GM19035 (cell line): ENCODE results near the gene ATP5MG.
"Not testable (repeated sequence)": the region's sequence is repeated elsewhere in the genome, so short reads cannot be mapped to it uniquely, and the experiment has no call there.

Experiments used
- ATAC-seq: cut with Tn5 transposase; IDR thresholded peaks from one replicate; pipeline ENCODE4 v1.9.1; 2021; ENCODE audit not compliant: unreplicated experiment

ATP5MG gene

DNA sequence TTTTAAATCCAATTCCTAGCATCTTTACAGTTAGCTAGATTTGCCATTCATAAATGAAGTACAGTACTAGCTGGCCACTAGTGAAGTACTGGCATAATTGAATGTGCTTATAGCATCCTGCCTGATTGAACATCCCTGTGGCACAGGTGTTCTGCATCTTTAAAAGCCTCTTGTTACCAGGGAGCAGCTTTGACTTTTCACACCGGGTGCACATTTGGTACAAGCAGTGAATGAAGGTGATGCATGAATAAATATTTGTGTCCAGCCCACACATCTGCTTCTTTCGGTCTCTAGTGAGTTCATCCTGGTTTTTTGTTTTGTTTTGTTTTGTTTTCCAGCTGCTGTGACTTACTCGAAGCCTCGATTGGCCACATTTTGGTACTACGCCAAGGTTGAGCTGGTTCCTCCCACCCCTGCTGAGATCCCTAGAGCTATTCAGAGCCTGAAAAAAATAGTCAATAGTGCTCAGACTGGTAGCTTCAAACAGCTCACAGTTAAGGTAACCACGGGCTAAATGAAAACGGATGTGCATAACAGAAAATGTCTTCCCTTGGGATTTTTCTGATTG, 5.3 kb downstream of the ATP5MG start:
- no peak for ATAC-seq

DNA sequence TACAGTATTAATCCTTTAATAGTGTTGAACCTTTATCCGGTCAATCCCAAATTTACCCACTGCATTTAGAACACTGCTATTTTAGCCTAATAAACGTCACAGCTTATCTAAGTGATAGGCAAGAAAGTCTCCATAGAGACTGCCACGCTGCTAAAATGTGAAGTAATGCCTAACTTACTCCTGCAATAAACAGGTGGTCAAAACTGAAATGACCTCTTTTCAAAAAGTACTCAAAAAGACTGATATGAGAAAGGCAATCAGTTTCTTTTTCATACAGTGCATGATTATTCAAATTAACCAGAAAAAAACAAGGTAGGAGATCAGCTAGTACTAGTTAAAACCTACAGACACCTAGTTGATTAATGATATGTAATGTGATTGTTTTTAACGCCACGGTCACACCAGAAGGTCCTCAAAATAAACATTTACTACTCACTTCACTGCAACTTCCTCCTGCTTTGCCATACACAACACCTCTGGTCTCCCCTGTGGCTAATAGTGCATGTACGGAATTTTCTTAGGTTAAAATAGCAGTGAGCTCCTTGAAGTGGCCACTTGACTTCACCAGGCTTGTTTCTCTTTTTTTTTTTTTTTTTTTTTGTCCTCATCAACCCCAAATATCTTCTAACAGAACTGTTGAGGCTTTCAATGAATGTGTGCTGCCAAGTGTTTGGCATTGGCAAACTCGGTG, 8.8 kb downstream of the ATP5MG start:
- ATAC-seq: peak; percentile 49

DNA sequence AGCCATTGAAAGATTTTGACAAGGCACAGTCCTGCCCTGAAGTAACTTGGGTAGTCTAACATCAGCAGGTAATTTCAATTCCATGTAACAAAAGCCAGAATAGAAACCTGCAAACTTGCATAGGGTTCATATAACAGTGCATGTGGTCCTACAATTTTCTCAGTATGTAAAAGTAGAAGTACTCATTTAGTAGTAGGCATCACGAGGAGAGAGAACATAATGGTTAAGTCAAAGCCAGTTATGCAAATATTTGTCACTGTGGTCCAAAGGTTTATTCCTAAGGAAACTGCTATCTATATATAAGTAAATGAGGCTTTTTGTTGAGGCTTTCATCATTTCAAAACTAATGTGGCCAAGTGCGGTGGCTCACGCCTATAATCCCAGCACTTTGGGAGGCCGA, 10.1 kb downstream of the ATP5MG start:
- no peak for ATAC-seq

DNA sequence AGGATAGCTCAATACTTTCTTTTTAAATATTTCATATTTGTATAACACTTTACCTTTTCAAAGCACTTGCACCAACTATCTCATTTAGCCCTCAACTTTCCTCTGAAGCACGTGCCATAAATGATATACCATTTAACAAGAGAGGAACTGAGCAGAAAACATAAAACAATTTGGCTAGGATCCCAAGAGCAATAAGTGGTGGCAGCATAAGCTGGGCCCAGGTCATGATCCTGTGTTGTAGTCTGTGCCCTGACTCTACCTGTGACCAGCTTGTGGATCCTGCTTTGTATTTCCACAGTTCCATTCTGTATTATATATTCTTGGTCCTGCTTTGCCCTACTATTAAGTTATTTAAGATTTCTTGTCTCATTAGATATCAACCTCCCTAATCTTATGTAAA, 11.5 kb downstream of the ATP5MG start:
- ATAC-seq: no peak

DNA sequence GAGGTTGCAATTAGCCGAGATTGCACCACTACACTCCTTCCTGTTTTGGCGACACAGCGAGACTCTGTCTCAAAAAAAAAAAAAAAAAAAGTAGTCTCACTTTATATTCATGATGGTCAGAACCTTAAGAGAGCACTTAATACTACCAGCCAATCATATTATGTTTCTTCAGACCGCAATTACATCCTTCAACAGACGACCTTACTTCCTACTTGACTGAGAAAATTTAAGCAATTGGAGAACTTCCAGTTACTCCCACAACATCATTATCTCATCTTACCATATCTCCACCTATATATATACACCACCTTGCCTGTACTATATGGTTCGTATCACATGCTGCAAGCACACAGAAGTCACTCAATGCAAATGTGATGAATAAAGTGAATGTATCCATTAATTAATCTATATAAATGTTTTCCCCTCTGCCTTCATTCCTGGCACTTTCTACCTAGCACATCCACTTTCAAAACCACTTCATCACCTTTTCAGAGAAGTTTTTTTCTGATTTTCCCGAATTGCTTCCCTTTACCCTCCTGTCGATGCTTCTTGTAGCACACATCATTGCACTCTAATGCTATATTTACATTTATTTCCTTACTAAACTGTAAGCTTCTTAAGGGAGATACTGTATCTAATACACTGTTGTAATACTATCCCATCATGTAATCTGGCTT, 13.8 kb downstream of the ATP5MG start:
- ATAC-seq: no peak

DNA sequence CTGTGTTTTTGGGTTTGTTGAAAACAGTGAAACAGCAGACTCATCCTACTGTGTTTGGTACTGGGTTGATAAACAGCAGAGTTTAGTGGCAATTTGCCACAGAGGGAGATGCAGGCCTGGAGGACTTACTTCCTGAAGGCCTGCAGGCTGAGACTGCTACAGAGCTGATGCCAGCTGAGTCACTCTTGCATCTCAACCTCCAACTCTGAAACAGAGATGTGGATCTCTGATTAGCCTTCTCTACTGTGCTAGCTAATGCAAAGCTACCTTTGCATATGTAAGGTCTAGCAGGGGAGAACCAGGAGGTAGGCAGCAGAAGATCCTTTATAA, 14.3 kb downstream of the ATP5MG start:
- no peak for ATAC-seq

DNA sequence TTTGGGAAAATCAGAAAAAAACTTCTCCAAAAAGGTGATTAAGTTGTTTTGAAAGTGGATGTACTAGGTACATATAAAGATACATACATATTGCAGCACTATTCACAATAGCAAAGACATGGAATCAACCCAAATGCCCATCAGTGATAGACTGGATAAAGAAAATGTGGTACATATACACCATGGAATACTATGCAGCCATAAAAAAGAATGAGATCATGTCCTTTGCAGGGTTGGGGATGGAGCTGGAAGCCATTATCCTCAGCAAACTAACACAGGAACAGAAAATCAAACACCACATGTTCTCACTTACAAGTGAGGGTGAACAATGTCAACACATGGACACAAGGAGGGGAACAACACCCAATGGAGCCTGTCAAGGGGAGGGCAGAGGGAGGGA, 15.5 kb downstream of the ATP5MG start:
- ATAC-seq: not testable (repeated sequence)

DNA sequence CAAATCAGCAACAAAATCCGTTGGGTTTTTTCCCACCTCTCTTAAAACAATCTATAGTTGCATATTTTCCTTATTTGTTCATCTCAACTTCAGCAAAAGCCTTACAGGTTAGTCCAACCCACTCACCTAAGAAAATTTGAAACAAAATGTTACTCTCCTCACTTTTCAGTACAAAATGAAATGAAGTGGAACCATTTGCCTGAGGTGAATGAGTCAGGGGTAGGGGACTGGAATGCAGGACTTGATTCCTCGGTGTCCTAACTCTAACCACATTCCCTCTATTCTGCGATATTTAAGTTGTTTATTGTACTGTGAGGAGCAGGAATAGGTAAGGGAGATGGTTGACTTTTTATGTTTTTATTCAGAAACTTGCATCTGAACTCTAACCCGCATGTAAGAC, 16.4 kb downstream of the ATP5MG start:
- ATAC-seq: no peak

DNA sequence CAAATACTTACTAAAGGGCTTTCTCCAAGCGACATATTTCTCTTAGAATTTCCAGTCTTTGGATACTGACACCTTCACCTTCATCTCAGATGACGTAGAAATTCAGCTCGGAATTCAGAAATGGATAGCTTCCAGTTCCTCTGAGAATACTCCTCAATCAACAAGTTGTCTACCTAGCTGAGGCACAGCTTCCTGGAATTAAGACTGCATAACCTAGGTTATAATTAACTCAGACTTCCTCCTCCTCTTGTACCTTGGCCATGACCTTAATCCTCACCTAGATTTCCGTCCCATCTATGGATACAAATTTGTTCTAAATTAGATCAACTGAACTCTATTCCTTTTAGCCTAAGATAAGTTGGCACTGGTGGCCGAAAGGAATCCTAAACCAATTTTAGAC, 17.4 kb downstream of the ATP5MG start:
- no peak for ATAC-seq

DNA sequence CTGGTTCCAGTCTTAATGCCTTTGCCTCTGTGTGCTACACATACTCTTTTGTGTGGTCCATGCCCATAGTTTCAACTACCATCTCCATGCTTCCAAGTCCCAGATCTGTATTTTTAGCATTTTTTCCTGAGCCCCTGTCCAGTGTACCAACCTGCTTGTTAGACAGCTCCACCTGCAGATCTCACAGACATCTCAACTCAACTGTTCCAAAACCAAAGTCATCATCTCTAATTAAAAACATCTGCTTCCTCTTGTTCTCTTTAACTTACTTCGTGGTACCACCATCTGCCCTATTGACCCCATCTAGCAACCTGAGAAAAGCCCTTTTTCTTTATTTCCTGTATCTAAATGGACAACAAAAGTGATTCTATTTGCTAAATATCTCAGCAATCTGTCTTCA, 26.3 kb downstream of the ATP5MG start:
- ATAC-seq: no peak

DNA sequence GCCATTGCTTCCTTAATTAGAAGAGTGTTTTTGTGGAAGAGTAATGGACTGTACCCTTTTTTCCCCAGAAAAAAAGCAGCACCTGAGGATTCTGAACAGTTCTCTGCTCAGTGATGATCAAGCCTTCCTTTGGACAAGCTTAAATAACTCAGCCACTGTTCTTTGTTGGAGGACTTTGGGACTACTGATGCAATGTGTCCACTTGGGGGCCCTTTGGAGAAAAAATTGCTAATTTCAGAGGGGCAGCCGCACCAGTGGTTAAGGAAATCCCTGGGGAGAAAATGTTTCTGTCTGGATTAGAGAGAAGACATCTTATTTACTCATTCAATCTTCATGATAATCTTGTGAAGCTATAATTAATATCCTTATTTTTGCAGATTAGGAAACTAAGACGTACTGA, 29.6 kb downstream of the ATP5MG start:
- no peak for ATAC-seq

DNA sequence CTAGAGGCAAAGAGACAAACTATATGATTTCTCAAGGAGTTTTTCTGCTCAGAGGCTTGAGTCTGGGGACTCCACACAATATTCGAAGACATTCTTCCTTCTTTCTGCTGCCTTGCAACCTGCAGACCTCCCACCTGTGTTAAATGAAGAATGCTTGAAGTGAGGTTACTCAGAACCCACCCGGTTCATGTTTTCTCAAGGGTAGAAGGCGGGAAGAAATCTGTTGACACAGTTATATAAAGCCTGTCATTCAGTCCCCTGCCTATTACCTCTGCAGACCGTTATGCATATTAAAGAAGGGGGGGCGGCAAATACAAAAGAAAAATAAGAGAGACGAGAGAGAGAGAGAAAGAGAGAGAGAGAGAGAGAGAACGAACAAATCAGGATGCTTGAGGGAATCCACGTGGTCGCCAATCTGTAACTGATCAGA, 32.7 kb downstream of the ATP5MG start:
- ATAC-seq: no peak

DNA sequence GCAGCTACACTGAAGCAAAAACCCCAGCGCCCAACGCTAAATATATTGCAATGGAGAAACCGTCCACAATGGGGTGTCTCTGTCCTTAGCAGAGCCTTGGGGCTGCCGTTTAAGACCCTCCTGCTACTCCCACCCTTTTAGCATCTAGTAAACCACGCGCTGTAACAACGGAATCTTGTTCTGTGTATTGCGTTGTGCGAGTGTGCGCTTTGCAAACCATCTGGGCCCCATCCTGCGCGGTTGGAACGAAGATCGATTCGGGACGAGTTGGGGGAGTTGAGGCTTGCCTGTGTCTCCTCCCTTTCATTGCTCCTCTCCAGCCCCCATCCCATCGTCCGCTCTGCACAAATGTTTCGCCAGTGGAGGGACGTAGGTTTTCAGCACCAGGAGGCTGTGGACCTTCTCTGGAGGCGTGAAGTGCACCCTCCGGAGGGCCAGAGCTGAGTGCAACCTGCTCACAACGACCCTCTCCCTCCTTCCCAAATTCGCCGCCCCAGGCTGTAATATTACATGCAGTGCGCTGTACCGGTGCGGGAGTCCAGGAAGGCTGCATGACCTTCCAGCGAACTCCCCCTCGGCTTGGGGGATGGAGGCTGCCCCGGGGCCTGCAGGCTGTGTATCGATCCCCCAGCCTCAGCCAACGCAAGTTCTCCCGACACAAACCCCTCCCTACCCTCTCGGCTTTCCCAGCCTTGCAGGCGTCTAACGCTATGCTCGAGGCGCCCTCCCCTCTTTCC, 33.3 kb downstream of the ATP5MG start:
- no peak for ATAC-seq

DNA sequence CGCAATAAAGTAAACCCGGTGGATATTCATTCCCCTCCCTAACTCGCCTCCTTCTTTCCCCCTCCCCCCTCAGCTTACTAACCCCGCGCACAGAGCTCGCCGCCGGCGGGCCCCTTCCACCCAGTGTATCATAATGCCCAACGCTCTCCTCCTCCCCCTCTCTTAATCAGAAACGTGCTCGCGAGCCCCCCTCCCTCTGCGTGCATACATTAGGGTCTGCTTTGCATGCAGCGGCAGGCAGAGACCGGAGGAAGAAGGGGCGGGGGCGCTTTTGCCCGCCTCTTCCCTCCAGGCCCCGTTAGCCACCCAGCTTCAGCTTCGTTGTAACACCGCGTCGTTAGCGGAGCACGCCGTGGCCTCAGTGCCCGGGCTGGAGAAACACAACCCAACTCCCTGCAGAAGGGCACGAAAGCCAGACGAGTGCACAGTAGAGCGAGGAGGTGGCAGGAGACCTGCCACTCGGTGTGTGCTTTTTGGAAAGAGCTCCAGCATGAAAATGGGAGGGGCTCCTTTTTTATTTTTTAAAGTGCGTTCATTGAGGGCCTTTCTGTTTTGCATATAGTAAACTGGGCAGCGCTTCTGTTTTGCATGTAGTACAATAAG, 34.0 kb downstream of the ATP5MG start:
- ATAC-seq: peak; percentile 22

DNA sequence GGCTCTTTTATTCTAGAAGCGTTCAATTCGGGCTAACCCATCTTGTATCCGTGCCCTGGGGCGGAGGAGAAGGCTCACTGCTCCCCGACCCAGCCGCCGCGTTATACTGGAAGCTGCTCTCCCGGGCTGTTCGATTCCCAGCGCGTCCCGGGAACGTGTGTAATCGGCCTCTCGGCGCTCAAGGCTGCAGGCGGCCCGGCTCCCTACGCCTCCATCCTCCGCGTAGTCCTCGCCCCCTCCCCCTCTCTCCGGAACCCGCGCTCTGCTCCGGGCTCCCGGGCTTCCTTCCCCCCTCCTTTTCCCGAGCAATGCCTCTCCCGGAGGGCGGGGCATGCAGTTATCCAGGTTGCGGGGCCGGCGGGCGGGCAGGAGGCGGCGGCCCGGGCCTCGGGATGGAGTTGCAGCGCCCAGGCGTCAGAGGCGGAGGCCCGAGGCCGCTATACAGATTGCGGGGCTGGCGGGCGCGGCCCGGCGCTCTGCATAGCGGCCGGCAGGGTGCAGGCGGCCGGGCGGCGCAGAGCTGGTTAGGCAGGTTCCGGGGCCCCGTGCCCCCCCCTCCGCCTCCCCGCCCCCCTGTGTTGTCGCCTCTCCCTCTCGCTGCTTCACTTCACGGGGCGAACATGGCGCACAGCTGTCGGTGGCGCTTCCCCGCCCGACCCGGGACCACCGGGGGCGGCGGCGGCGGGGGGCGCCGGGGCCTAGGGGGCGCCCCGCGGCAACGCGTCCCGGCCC, 34.7 kb downstream of the ATP5MG start, which contains the start of gene KMT2A:
TSS of gene KMT2A (plus strand) at position 600 of the 732 bp plus-strand sequence. CDS start at position 621, 21 bp downstream.
- peak; percentile 65 for ATAC-seq

DNA sequence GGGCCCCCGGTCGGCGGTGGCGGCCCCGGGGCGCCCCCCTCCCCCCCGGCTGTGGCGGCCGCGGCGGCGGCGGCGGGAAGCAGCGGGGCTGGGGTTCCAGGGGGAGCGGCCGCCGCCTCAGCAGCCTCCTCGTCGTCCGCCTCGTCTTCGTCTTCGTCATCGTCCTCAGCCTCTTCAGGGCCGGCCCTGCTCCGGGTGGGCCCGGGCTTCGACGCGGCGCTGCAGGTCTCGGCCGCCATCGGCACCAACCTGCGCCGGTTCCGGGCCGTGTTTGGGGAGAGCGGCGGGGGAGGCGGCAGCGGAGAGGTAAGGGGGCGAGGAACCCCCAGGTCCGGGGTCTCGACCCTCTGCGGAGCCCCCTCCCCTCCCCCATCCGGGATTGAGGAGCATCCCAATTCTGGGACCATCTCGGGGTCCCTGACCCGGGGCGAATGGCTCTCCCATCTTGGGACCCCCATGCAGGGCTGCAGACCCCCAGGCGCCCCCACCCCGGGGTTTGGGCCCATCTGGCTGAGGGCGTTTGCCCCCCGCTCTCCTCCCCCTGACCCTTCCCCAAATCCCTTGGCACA, 35.3 kb downstream of the ATP5MG start:
- peak; percentile 18 for ATAC-seq

DNA sequence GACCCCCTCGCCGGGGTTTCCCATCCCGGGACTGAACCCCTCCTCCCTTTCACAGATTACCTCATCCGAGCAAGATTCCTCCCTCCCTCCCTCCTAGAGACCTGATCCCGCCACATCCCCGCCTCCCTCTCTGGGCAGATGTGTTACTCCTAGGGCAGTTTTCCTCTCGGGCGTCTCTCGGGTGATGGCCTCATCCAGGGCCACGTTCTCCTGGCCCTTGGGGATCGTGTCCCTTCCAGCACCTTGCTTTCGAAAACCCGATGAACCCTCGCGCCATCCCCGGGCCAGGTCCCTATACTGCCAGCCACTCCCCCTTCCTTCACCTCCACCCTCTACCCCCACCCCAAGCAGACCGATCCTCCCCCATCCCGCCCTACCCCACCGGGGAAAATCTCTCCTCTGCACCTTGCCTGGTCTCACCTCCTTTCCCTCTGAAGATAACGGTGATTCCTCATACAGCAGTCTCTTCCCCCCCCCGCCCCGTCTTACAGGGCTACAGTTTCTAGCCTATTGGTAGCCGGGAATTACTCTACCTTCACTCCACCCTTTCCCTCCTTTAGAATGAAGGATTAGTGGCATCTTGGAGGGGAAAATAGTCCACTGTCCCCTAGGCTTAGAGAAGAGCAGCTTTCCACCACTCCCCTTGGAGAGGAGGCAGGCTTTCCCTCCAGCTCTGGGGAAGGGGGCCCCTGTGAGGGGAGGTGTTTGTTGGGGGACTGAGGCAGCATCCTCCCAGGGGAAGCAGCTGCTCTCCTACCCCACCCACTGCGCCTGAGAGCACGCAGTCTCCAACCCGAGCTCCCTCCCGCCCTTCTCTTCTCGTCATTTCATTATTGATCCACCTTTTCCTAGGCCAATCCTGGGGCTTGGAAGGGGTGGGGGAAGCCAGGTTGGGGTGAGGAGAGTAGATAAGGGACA, 36.1 kb downstream of the ATP5MG start:
- ATAC-seq: no peak

DNA sequence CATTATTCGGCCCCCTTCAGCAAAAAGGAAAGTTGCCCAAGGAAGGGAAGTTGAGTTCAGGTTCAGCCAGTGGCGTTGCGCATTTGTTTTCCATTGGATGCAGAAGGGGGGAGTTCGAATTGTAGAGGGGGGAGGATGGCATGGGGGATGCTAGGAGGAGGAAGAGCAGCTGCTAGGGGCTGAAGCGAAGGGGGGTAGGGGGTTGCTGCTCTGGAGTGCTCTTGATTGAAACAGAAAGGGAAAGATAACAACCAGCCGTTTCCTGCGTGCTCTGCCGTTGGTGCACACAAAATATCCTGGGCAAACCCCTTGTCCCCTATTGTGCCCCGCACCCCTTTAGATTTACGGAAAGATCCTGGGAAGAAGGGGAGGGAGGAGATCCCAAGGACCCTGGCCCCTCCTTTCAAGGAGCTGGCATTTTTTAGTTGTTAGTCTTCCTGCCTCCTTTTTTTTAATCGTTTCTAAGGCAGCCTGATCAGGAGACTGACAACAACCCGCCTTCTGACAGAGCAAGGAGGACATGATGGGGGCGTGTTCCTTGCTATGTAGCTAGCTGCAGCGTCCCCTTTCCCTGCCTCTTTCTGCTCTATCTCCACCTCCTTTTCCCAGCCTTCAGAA, 37.0 kb downstream of the ATP5MG start:
- ATAC-seq: peak; percentile 21

DNA sequence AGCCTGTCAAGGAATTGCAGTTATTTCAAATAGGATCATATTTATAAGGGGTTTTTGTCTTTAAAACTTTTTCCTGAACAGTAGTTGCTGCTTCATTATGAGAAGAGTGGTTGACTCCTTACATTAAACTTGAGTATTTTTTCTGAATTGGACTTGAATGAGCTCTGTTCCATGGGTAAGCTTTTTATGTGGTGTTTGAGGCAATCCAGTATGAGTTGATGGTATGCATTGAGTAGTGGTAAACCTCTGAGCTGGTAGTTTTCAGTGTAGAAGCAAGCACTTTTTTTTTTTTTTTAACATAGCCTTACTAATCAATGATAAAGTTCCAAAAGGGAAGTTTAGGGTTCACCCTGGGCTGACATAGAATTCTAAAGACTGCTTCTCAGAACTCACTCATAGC, 38.2 kb downstream of the ATP5MG start:
- ATAC-seq: no peak
